HG03571 (cell line): ENCODE data around the gene EXD3.
"Not testable (repeated sequence)": the region's sequence is repeated elsewhere in the genome, so short reads cannot be mapped to it uniquely, and the experiment has no call there.

Source experiments
- ATAC-seq: cut with Tn5 transposase; IDR thresholded peaks from one replicate; pipeline ENCODE4 v1.9.1; 2021; ENCODE audit not compliant: unreplicated experiment

The EXD3 gene

GRCh38 chr9:137262173-137262908 is 160.6 kb downstream of the EXD3 start:
- ATAC-seq = not testable (repeated sequence)
